Endothelial cell of umbilical vein (primary cell): ENCODE measurements around the gene INTS6. TPM values are rescaled to one million over a fixed set of nuclear protein-coding genes. Genes with fewer than 3 reads are reported as not detected.

Experiments used
- BruUV-seq: library from RNA; stranded (reverse); fragments of 400-500 nt; replicated peaks from 2 replicates; lab custom pipeline; 2021; lab: Mats Ljungman, UMichigan
- CTCF ChIA-PET: fragments of 300-600, 350-600 bp; sonication (Branson Sonifier 250); formaldehyde crosslinking; loops from one replicate; lab custom pipeline; 2021; ENCODE audit warnings: antibody characterized with exemption, inconsistent platforms; lab: Charles Lee
- POLR2A ChIA-PET: fragments of 300-600, 350-600 bp; sonication (Branson Sonifier 250); formaldehyde crosslinking; loops from one replicate; lab custom pipeline; 2021; ENCODE audit warnings: antibody characterized with exemption, inconsistent platforms; lab: Charles Lee
- DNase-seq: peaks from one replicate; pipeline ENCODE4 v3.0.0-alpha.2; 2011; ENCODE audit warnings: low read depth, low spot score
- FAIRE-seq: peaks from 2 replicates; lab custom pipeline; 2011; peaks lifted over from hg19 to GRCh38; lab: Jason Lieb, UNC
- H2AFZ ChIP-seq: 2 replicates; pipeline ENCODE4 v1.6.0; 2012; ENCODE audit warnings: low read depth, low read length, control low read depth, inconsistent platforms
- H3K27ac ChIP-seq: 2 replicates; pipeline ENCODE4 v1.5.1; 2011; ENCODE audit warnings: low read depth, mild to moderate bottlenecking, control low read depth, low read length, moderate library complexity; ENCODE audit not compliant: insufficient read depth
- H3K27me3 ChIP-seq, 2 experiments: 2 replicates each; pipeline versions ENCODE4 v1.6.0 to v1.6.1; 2011; ENCODE audit warnings: low read length in 2 of 2, mixed read lengths in 1 of 2; ENCODE audit not compliant: control insufficient read depth in 2 of 2, insufficient read depth in 2 of 2
- H3K36me3 ChIP-seq, 2 experiments: 2 replicates in 1 of 2; 3 replicates in 1 of 2; pipeline ENCODE4 v1.5.1; 2011; ENCODE audit warnings: low read length in 2 of 2, mild to moderate bottlenecking in 1 of 2, moderate library complexity in 1 of 2; ENCODE audit not compliant: control insufficient read depth in 2 of 2, insufficient read depth in 2 of 2; ENCODE audit errors: extremely low read depth in 1 of 2
- H3K4me1 ChIP-seq: 3 replicates; pipeline ENCODE4 v1.5.1; 2011; ENCODE audit warnings: mild to moderate bottlenecking, low read length; ENCODE audit not compliant: control insufficient read depth, insufficient read depth; ENCODE audit errors: extremely low read depth
- H3K4me2 ChIP-seq: 2 replicates; pipeline ENCODE4 v1.6.1; 2011; ENCODE audit warnings: low read length, control low read depth, mixed read lengths; ENCODE audit not compliant: insufficient read depth
- H3K4me3 ChIP-seq, 3 experiments: fragments of 200-600 bp in 1 of 3; sonication (generic), shearing (Covaris generic) in 1 of 3; replicated peaks in 1 of 3; 2 replicates each; pipeline ENCODE4 v1.5.1; 2011 to 2016; ENCODE audit warnings: control low read depth in 3 of 3, low read length in 3 of 3, mild to moderate bottlenecking in 2 of 3, inconsistent platforms in 1 of 3, low read depth in 1 of 3, moderate library complexity in 1 of 3; ENCODE audit not compliant: insufficient read depth in 1 of 3
- H3K79me2 ChIP-seq: 2 replicates; pipeline ENCODE4 v1.6.0; 2012; ENCODE audit warnings: low read length, inconsistent platforms; ENCODE audit not compliant: control insufficient read depth, insufficient read depth
- H3K9ac ChIP-seq: replicated peaks from 2 replicates; pipeline ENCODE3; 2011; ENCODE audit warnings: low read length, control low read depth; ENCODE audit not compliant: insufficient read depth; ENCODE audit errors: extremely low read depth
- H3K9me1 ChIP-seq: replicated peaks from 3 replicates; pipeline ENCODE4 v1.6.0; 2011; ENCODE audit warnings: mild to moderate bottlenecking, low read length; ENCODE audit not compliant: control insufficient read depth, insufficient read depth; ENCODE audit errors: extremely low read depth
- H3K9me3 ChIP-seq: replicated peaks from 2 replicates; pipeline ENCODE4 v1.5.1; 2012; ENCODE audit warnings: low read length, inconsistent platforms; ENCODE audit not compliant: control insufficient read depth, insufficient read depth
- H4K20me1 ChIP-seq: replicated peaks from 2 replicates; pipeline ENCODE3; 2011; ENCODE audit warnings: mild to moderate bottlenecking, low read length; ENCODE audit not compliant: control insufficient read depth, insufficient read depth; ENCODE audit errors: extremely low read depth
- EZH2 ChIP-seq: IDR thresholded peaks from 2 replicates; pipeline ENCODE4 v1.6.1; 2012; ENCODE audit warnings: borderline replicate concordance, low read depth, mild to moderate bottlenecking, moderate library complexity, low read length, inconsistent platforms; ENCODE audit not compliant: severe bottlenecking
- FOS ChIP-seq: IDR thresholded peaks from 2 replicates; pipeline ENCODE4 v1.6.1; 2011; ENCODE audit warnings: mild to moderate bottlenecking, low read length, moderate library complexity, borderline replicate concordance; ENCODE audit not compliant: insufficient read depth
- GATA2 ChIP-seq: IDR thresholded peaks from 2 replicates; pipeline ENCODE4 v1.7.0; 2011; ENCODE audit warnings: low read depth, mild to moderate bottlenecking, moderate library complexity, mixed read lengths, low read length; ENCODE audit not compliant: insufficient read length, insufficient read depth
- JUN ChIP-seq: IDR thresholded peaks from 2 replicates; pipeline ENCODE4 v1.6.1; 2011; ENCODE audit warnings: borderline replicate concordance, low read depth; ENCODE audit not compliant: insufficient read length, insufficient read depth
- MYC ChIP-seq: IDR thresholded peaks from one replicate; pipeline ENCODE4 v1.6.1; 2011; ENCODE audit warnings: mild to moderate bottlenecking, low read depth, low read length
- POLR2A ChIP-seq: IDR thresholded peaks from 2 replicates; pipeline ENCODE4 v1.6.1; 2012; ENCODE audit warnings: low read depth, mild to moderate bottlenecking, control low read depth, low read length
- POLR2AphosphoS5 ChIP-seq: IDR thresholded peaks from 2 replicates; pipeline ENCODE4 v1.6.1; 2012; ENCODE audit warnings: low read depth, mild to moderate bottlenecking, control low read depth, low read length, moderate library complexity; ENCODE audit not compliant: insufficient read depth
- dilution Hi-C: fragments of 300-500 bp; cut with MboI; formaldehyde crosslinking; loops from one replicate; pipeline ENCODE4 v1.15.0; 2019; ENCODE audit warnings: low sequenced_read_pairs; ENCODE audit not compliant: extremely low pct_ligation_motif_present
- intact Hi-C: fragments of 100-400 bp; cut with micrococcal nuclease; formaldehyde crosslinking; loops from one replicate; pipeline ENCODE4 v1.10.0; 2022
- polyA plus RNA-seq, 4 experiments: library from polyadenylated mRNA; depleted of rRNA in 3 of 4; stranded (reverse) in 3 of 4; unstranded in 1 of 4; fragments of >200 nt; gene quantifications; 2 replicates each; pipeline versions ENCODE4 v1.2.1 to v1.2.3, GENCODE V29; 2011 to 2012; ENCODE audit warnings: missing spikeins in 1 of 4
- total RNA-seq: library from RNA; stranded (reverse); gene quantifications from 2 replicates; pipeline ENCODE4 v1.2.3, GENCODE V29; 2021
- TF ChIP-seq, protein P1 (sequence below), 2 donors: IDR thresholded peaks; 1 replicate in 1 of 2; 2 replicates in 1 of 2; pipeline ENCODE4 v1.5.1; 2011; ENCODE audit warnings: low read length in 2 of 2, mild to moderate bottlenecking in 2 of 2, moderate library complexity in 2 of 2, control low read depth in 1 of 2, inconsistent platforms in 1 of 2, low read depth in 1 of 2; ENCODE audit not compliant: insufficient read depth in 1 of 2; ENCODE audit errors: extremely low read depth in 1 of 2
- TF ChIP-seq, protein P2 (sequence below): IDR thresholded peaks from 2 replicates; pipeline ENCODE4 v1.6.1; 2011; ENCODE audit not compliant: insufficient read depth, insufficient read length

INTS6 gene
- total and polyA plus RNA-seq, 2 donors (not counting 3 experiments of a cell fraction or from before 2014, with no cell fraction given), result 9.5 to 45.4 TPM

- no TSS peak for BruUV-seq
- Histone ChIP-seq H3K36me3 (peaks cover 0 to 4% of the 10 kb centered on the region in 2 experiments), H3K4me1 (no peaks in the 10 kb centered on the region), H3K79me2 (peaks cover 62% of the 10 kb centered on the region), H3K27me3 (no peaks in the 10 kb centered on the region), H3K9me3 (no peaks in the 10 kb centered on the region), H3K4me2 (no peak overlapping the region), H3K9ac (no peak overlapping the region), H3K4me3 (no peak overlapping the region), H4K20me1 (peaks cover 10% of the 10 kb centered on the region), H3K9me1 (no peaks in the 10 kb centered on the region), H2AFZ (no peak overlapping the region), H3K27ac (no peak overlapping the region)
- TF ChIP-seq POLR2AphosphoS5 (no peak), GATA2 (no peak), MYC (no peak), POLR2A (no peak), FOS (no peak), JUN (no peak), EZH2 (no peak)
- TF ChIP-seq, protein P1, sequence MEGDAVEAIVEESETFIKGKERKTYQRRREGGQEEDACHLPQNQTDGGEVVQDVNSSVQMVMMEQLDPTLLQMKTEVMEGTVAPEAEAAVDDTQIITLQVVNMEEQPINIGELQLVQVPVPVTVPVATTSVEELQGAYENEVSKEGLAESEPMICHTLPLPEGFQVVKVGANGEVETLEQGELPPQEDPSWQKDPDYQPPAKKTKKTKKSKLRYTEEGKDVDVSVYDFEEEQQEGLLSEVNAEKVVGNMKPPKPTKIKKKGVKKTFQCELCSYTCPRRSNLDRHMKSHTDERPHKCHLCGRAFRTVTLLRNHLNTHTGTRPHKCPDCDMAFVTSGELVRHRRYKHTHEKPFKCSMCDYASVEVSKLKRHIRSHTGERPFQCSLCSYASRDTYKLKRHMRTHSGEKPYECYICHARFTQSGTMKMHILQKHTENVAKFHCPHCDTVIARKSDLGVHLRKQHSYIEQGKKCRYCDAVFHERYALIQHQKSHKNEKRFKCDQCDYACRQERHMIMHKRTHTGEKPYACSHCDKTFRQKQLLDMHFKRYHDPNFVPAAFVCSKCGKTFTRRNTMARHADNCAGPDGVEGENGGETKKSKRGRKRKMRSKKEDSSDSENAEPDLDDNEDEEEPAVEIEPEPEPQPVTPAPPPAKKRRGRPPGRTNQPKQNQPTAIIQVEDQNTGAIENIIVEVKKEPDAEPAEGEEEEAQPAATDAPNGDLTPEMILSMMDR (IDR thresholded peaks at IDR 0.05; ENCODE audit: extremely low read depth in 1 of 2, insufficient read depth in 1 of 2, low read depth in 1 of 2, low read length in 2 of 2), result no peak
- TF ChIP-seq, protein P2, sequence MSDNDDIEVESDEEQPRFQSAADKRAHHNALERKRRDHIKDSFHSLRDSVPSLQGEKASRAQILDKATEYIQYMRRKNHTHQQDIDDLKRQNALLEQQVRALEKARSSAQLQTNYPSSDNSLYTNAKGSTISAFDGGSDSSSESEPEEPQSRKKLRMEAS, result no peak
- POLR2A ChIA-PET, result no interaction called here
- intact Hi-C loops (no loop called here), dilution Hi-C loops (no loop called here)
- FAIRE-seq (no peak), DNase-seq (no peak)
- CTCF ChIA-PET, result no interaction called here
Measured at GRCh38 chr13:51426982-51427381, 25.9 kb downstream of the INTS6 start.
